NCI-H2081 (cell line): ENCODE data around the gene ARFGAP2.
"Not testable (repeated sequence)": the region's sequence is repeated elsewhere in the genome, so short reads cannot be mapped to it uniquely, and the experiment has no call there.

Experiments
- DNase-seq, 2 experiments: peaks; one replicate each; lab custom pipeline; 2025; lab: John Stamatoyannopoulos, UW

Gene ARFGAP2

DNA sequence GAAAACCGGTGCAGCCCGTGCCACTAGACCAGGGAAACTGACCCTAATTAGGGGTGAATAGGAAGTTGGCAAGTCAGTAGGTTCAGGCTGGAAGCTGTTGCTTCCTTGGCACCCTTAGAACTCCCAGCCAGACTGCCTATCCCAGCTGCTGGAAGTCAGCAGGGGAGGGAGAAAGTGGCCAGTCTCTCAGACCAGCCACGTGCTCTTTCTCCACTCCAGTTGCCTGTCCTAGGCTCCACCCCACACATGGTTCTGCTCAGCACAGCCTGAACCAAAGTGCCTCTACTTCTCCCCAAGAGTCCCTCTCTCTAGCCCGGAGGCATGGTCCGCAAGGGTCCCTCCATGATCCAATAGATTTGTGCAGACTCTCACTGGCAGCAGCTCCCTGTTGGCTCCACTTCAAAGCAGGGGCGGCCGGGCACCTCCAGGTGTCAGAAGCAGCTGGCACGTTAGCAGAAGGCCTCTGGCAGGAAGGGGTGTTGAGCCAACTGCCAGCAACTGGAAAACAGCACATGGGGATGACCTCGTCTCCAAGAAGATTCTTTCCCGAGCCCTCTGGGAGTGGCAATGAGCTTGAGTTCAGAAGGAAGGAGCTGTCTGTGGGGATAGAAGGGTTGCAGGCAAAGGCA is 27.7 kb downstream of the ARFGAP2 start:
- peak; percentile 51 to 82 for DNase-seq

DNA sequence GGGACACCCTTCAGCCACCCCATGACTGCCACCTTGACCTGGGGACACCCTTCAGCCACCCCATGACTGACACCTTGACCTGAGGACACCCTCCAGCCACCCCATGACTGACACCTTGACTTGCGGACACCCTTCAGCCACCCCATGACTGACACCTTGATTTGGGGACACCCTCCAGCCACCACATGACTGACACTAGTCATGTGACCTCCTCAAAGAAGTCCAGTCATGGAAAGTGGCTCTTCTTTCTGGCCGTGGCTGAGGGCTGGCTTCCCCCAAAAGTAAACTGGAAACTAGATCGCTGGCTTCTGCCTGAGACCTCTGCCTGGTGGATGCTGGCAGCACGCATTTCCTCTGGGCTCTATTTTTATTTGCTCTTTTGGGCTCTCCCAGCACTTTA is 28.4 kb downstream of the ARFGAP2 start:
- no peak for DNase-seq

GRCh38 chr11:47147681-47148080 is 29.0 kb downstream of the ARFGAP2 start:
- DNase-seq, result no peak

GRCh38 chr11:47147250-47147649 is 29.4 kb downstream of the ARFGAP2 start:
- no peak for DNase-seq

DNA sequence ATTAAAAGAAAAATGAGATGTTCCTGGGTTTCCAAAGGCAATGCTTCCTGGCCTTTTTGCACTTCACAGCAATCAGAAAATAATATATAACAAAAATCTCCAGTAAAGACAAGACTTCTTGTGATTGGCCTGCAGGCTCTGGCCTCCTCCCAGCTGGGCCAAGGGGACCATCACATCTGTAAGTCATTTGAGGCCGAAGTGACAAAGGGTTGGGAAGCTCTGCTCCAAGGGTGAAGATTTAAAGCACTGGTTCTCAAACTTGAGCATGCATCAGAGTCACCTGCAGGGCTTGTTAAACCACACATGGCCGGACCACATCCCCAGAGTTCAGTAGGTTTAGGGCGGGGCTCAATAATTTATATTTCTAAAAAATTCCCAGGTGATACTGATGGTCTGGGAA is 32.1 kb downstream of the ARFGAP2 start:
- DNase-seq, result no peak

- peak; percentile 12 to 52 for DNase-seq
Observed at GRCh38 chr11:47143322-47143721, 33.4 kb downstream of the ARFGAP2 start.

DNA sequence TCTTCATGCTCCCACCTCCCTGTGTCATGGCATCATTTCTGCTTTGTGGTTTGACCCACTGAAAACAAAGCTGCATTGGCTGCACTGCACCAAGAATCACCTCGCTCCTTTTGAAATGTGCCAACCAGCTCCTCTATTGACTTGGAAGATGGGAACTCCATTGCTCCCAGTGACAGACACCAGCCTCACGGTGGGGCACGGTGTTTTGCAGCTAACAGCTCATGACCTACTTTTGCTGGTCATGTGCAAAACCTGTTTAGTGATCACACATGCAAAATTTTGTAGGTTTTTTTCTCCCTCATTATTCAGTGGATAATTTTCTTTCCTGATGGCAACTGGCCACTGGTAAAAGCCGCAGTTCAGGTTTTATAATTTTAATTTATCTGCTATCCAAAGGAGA is 36.8 kb downstream of the ARFGAP2 start:
- DNase-seq, result no peak

DNA sequence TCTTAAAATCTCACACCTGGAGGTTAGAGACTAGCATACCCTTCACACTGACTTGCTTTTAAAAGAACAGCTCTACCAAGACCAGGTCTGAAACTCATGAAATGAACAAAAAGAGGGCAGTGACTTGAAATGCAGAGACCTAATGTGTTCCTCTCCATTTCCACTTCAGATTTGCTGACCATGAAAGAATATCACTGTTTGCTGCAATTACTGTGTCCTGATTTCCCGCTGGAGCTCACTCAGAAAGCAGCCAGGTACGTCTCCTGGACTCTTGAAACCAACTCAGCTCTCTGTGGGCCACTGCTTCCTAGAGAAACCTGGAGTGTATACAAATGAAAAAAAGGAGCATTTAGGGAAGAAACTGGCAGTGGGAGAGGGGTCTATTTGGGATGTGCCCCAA is 39.2 kb downstream of the ARFGAP2 start:
- no peak for DNase-seq

- no peak for DNase-seq
Observed at GRCh38 chr11:47136921-47137320, 39.8 kb downstream of the ARFGAP2 start.

GRCh38 chr11:47136327-47136726 is 40.4 kb downstream of the ARFGAP2 start:
- no peak for DNase-seq

GRCh38 chr11:47132981-47133380 is 43.7 kb downstream of the ARFGAP2 start:
- DNase-seq, result no peak

- no peak for DNase-seq
Observed at GRCh38 chr11:47132490-47132889, 44.2 kb downstream of the ARFGAP2 start.

DNA sequence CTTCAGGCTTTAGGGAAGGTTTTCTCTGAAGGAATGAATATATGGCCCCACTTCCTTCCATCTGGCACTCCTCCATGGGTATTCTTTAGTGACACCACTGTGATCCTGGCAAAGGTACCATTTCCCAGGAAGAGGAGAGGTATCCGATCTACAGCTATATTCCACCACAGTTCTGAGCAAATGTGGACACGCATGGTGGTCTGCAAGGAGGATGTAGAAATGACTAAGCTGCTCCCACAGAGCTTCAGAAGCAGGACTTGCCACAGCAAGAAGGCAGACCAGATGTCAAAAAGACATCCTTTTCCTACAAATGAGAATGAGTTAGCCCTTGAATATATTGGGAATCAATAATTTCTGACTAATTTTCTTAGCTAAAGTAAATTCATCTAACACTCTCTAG is 45.5 kb downstream of the ARFGAP2 start:
- DNase-seq, result no peak

DNA sequence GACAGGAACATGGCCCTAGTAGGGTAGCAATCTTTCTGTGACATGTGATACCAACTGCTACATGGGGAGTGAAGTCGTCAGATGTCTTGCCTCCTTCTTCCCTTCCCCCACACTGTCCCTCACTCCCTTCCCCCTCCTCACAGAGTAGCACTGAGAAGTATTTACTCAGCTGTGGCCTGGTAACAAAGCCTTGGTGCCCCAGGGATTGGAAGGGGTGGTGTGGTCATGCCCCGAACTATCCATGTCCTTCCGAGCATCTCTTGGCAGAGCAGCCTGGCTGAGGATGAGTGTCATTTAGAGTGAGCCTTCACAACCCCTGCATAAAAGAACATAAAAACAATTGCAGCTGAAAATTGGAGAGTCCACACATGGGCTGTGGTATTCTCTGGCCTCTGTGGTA is 46.1 kb downstream of the ARFGAP2 start:
- peak; percentile 43 to 46 for DNase-seq

DNA sequence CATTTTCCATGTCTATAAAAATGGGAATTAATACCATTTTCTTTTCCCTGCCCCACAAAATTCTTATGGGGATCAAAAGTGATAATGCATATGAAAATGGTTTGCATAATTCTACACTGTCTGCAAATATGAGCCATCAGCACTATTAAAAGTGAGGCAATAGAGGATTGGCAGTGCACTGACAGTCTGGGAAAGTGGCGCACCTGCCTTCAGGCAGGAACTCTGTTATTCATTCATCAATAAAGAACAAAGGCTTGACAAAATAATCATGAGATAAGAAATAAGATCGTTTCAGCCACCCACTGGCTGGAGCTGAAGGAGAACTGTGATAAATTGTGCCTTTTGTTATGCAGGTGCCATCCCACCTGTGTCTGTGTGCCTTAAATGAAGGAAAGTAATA is 49.5 kb downstream of the ARFGAP2 start:
- DNase-seq, result peak; percentile 30 to 67

GRCh38 chr11:47125083-47125482 is 51.6 kb downstream of the ARFGAP2 start:
- DNase-seq, result no peak

- DNase-seq, result no peak
Observed at GRCh38 chr11:47124675-47125074, 52.0 kb downstream of the ARFGAP2 start.

DNA sequence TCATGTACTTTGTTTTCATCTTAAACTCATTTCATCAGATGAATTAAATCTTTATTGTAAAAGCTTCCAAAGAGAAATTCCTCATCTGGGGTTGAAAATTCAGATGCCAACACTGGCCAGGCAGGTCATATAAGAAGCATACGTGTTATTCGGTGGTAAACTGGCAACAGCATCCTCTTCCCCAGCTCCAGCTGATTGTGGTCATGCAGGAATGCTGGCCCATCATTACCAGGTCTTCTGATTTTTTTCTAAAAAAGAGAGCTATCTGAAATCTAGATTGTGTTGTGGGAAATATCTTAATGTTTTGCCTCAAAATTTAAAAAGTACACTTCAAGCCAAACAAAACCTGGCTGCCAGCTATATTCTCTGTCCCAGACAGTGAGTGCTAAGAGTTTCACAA is 53.6 kb downstream of the ARFGAP2 start:
- no peak for DNase-seq

- DNase-seq, result no peak
Observed at GRCh38 chr11:47121731-47122130, 54.9 kb downstream of the ARFGAP2 start.

GRCh38 chr11:47121056-47121455 is 55.6 kb downstream of the ARFGAP2 start:
- DNase-seq, result no peak

- DNase-seq, result not testable (repeated sequence)
Observed at GRCh38 chr11:47118958-47119688, 57.6 kb downstream of the ARFGAP2 start.
